Adipose tissue (tissue), 3 donors: ENCODE data around the gene BTRC. TPM values are rescaled to one million over a fixed set of nuclear protein-coding genes. Genes with fewer than 3 reads are reported as not detected.

Experiments used
- H3K27ac ChIP-seq: one replicate; pipeline ENCODE4 v1.5.1; 2013; ENCODE audit warnings: low read depth, low read length
- WGBS, 3 donors: extraction: QIAGEN DNeasy Blood & Tissue Kit; methylation state at CpG; one replicate each; pipeline ENCODE4 v1.1.7; 2013; 5-methylcytosine and 5-hydroxymethylcytosine counted together
- polyA plus RNA-seq, 3 donors: library from polyadenylated mRNA; stranded (reverse); fragments of 200-250 nt; gene quantifications; one replicate each; pipeline ENCODE4 v1.2.3, GENCODE V29; 2013
- donor health status: healthy with polysubstance abuse.
- donor health status: Bipolar disorder and iron deficiency.
- donor health status: healthy.

BTRC gene
- polyA plus RNA-seq, 3 donors = 3.7 to 4.9 (median 4.4) TPM

- WGBS, 3 donors = 74 to 91% (median 88%) methylated on average over 1 of the region's 1 CpG
- no peak overlapping the region for H3K27ac ChIP-seq
Observed at GRCh38 chr10:101492814-101493213, 138.8 kb downstream of the BTRC start.

GRCh38 chr10:101493249-101493648, 139.3 kb downstream of the BTRC start:
- no peak overlapping the region for H3K27ac ChIP-seq
- 89 to 97% (median 93%) methylated on average over 1 of the region's 1 CpG for WGBS, 3 donors

GRCh38 chr10:101493782-101494281, 139.9 kb downstream of the BTRC start:
- H3K27ac ChIP-seq = no peak overlapping the region
- WGBS, 3 donors = 46 to 92% (median 84%) methylated on average over 1 of the region's 1 CpG

- WGBS, 3 donors = 75 to 97% (median 87%) methylated on average over 1 of the region's 1 CpG
Observed at GRCh38 chr10:101494650-101495049, 140.7 kb downstream of the BTRC start.

GRCh38 chr10:101495324-101495925, 141.5 kb downstream of the BTRC start:
- WGBS, 3 donors = 57 to 73% (median 66%) methylated on average over 4 of the region's 4 CpGs
- no peak overlapping the region for H3K27ac ChIP-seq

More at GRCh38 chr10:101494650-101495049, 140.7 kb downstream of the BTRC start:
- no peak overlapping the region for H3K27ac ChIP-seq

- 62 to 95% (median 74%) methylated on average over 1 to 2 of the region's 2 CpGs for whole genome bisulfite sequencing, 3 donors
- no peak overlapping the region for H3K27ac ChIP-seq
Observed at GRCh38 chr10:101504438-101504837, 150.5 kb downstream of the BTRC start.

- H3K27ac ChIP-seq = no peak overlapping the region
- WGBS, 3 donors = 76 to 82% (median 78%) methylated on average over 11 of the region's 11 CpGs
Observed at GRCh38 chr10:101506829-101507661, 153.1 kb downstream of the BTRC start.

- H3K27ac ChIP-seq = no peak overlapping the region
Observed at GRCh38 chr10:101507828-101508227, 153.9 kb downstream of the BTRC start.

- H3K27ac ChIP-seq = no peak overlapping the region
Observed at GRCh38 chr10:101511938-101512337, 158.0 kb downstream of the BTRC start.

- no peak overlapping the region for H3K27ac ChIP-seq
Observed at GRCh38 chr10:101512738-101513137, 158.8 kb downstream of the BTRC start.

GRCh38 chr10:101513733-101514132, 159.8 kb downstream of the BTRC start:
- no peak overlapping the region for H3K27ac ChIP-seq
- WGBS, 3 donors = 95 to 99% (median 96%) methylated on average over 2 of the region's 2 CpGs

GRCh38 chr10:101525848-101526247, 171.9 kb downstream of the BTRC start:
- 82 to 96% (median 96%) methylated on average over 6 of the region's 6 CpGs for WGBS, 3 donors

GRCh38 chr10:101529207-101529606, 175.2 kb downstream of the BTRC start:
- WGBS, 3 donors = 77 to 97% (median 81%) methylated on average over 1 of the region's 1 CpG
- H3K27ac ChIP-seq = no peak overlapping the region

More at GRCh38 chr10:101525848-101526247, 171.9 kb downstream of the BTRC start:
- H3K27ac ChIP-seq = no peak overlapping the region

GRCh38 chr10:101529725-101530553, 176.0 kb downstream of the BTRC start:
- no peak overlapping the region for H3K27ac ChIP-seq
- WGBS, 3 donors = 66 to 82% (median 67%) methylated on average over 4 of the region's 4 CpGs

GRCh38 chr10:101535949-101536348, 182.0 kb downstream of the BTRC start:
- no peak overlapping the region for H3K27ac ChIP-seq
- WGBS, 3 donors = 36 to 79% (median 49%) methylated on average over 4 of the region's 4 CpGs

- H3K27ac ChIP-seq = no peak overlapping the region
Observed at GRCh38 chr10:101536800-101537199, 182.8 kb downstream of the BTRC start.

- H3K27ac ChIP-seq = no peak overlapping the region
- WGBS, 3 donors = 91 to 100% (median 95%) methylated on average over 2 of the region's 2 CpGs
Observed at GRCh38 chr10:101538446-101538845, 184.5 kb downstream of the BTRC start.

- H3K27ac ChIP-seq = no peak overlapping the region
Observed at GRCh38 chr10:101545898-101546297, 191.9 kb downstream of the BTRC start.

GRCh38 chr10:101550965-101551364, 197.0 kb downstream of the BTRC start:
- no peak overlapping the region for H3K27ac ChIP-seq
- 87 to 96% (median 95%) methylated on average over 2 of the region's 2 CpGs for WGBS, 3 donors
